Inflammatory macrophage treated with lipopolysaccharide for 1 hour (primary cell): ENCODE results near the gene B3GALT6.
A peak's percentile ranks its signal among the peaks of the same experiment; 100 is the strongest.
"Not testable (repeated sequence)": the region's sequence is repeated elsewhere in the genome, so short reads cannot be mapped to it uniquely, and the experiment has no call there.

Source experiments
- DNase-seq, 2 donors: peaks; one replicate each; pipeline ENCODE4 v3.0.0-alpha.2; 2020 to 2022

B3GALT6 gene

DNA sequence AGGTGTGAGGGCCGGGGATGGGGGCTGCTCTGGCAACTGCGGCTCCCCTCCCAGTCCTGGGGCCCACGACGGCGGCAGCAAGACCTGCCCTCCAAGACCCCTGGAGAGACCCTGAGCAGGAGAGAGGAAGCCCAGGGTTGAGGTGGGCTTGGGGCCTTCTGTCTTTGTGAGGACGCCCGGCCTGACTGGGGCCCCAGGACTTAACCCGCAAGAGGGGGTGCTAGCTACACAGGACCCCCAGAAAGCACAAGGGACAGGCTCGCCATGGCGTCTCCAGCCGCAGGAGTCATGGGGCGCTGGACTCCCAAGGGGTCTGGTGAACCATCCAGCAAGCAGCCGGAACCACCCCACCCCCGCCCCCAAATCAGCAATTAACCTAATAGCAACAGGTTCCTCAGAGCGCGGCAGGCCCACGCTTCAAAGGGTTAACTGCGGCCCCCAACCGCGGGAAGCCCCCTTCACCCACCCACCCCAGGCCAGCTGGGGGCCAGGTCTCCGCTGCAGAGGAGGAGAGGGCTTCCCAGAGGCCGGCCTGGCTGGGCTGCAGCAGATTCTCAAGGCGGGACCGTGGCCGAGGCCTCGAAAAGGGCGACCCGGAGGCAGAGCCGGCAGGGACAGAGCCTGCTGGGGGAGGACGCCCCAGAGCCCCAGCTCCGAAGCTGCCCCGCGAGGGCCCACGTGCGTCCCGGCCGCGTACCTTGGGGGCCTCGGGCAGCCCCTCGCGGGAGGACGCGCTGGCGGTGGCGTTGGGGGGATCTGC, 14.0 kb downstream of the B3GALT6 start:
- DNase-seq, result no peak

DNA sequence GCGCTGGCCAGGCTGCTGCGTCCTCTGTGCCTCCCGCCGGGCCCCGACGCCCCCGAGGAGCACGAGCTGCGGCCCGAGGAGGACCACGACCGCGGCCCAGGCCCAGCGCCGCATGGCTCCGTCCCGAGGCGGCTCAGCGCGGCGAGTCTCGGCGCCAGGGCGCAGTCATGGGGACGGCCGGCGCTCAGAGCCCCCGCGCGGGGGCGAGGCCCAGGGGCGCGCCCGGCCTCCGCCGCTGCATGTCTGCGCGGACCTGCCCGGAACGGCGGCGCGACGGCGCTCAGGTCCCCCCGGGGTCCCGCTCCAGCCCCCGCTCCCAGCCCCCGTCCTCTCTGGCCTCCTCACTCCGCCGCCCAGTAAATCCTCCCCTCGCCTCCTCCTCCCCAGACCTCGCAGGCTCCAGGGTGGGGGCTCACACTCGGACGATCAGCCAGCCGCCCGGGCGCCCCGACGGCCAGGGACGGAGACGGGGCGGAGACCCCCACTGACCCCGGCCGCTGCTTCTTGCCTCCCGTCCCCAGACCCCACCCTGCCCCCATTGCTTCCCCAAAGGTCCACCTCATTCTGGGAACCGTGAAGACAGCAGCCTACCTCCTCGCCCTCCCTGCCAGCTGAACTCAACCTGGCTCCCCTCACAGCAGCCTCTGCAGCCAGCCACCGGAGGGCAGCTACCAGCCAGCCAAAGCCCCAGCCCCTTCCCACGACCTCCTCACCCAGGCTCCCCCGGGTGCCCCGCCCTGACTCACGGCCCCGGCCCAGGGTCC, 14.7 kb downstream of the B3GALT6 start, which contains the start of gene C1QTNF12:
Gene C1QTNF12 (minus strand): TSS at position 146 of the 764 bp plus-strand sequence. CDS start 32 bp downstream, at position 114.
- DNase-seq, result no peak

DNA sequence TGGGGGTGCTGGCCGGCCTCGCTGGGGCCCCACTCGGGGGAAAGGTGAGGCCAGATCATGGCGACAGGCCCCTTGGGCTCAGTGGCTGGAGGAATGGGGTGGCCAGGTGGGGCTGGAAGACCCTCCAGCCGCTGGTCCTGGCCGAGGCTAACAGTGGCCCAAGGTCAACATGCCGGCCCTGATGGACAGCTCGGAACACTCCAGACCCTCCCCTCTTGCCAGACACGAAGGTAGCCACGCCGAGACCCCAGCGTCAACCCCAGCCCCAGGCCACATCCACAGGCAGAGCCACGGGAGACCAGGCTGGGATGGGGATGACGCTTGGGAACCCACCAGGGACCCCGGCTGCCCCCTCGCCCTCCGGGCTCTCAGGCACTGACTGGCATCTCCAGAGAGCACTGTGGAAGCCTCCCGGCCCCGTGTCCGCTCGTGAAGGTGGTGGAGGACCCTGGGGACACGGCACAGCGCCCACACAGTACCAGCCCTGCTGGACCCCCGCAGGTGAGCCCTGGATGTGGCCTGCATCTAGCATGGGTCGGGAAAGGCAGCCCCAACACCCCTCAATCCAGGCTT, 15.4 kb downstream of the B3GALT6 start:
- no peak for DNase-seq

DNA sequence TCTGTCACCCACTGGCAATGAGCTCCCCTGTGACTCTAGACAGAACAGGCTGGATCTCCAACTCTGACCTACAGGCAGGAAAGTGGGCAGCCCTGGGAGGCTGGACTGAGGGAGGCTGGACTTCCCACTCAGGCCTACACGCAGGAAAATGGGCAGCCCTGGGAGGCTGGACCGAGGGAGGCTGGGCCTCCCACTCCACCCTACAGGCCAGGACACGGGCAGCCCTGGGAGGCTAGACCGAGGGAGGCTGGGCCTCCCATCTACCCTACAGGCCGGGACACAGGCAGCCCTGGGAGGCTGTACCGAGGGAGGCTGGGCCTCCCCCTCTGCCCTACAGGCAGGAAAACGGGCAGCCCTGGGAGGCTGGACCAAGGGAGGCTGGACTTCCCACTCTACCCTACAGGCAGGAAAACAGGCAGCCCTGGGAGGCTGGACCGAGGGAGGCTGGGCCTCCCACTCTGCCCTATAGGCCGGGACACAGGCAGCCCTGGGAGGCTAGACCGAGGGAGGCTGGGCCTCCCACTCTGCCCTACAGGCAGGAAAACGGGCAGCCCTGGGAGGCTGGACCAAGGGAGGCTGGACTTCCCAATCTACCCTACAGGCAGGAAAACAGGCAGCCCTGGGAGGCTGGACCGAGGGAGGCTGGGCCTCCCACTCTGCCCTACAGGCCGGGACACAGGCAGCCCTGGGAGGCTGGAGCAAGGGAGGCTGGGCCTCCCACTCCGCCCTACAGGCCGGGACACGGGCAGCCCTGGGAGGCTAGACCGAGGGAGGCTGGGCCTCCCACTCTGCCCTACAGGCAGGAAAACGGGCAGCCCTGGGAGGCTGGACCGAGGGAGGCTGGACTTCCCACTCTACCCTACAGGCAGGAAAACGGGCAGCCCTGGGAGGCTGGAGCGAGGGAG, 16.2 kb downstream of the B3GALT6 start:
- DNase-seq, result not testable (repeated sequence)

DNA sequence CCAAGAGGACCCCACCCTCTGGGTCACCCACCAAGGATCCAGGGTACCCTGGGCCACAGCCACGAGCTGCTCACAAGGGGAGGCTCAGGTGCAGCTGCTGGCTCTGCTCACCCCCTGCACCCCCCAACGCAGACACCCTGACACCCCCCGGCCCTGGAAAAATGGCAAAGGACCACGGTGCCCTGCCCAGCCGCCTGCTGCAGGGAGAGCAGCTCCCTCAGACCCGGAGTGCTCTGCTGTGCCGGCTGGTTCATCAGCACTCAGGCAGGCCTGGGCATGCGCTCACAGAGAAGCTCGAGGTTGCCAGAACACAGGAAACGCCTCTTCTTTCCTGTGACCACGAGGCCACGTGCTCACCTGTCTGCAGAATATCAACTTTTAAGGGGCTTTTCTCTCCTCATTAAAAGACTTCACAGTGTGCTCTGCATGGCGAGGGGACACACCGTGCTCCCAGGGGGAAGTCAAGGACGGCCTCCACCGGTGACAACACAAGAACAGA, 18.8 kb downstream of the B3GALT6 start:
- no peak for DNase-seq

DNA sequence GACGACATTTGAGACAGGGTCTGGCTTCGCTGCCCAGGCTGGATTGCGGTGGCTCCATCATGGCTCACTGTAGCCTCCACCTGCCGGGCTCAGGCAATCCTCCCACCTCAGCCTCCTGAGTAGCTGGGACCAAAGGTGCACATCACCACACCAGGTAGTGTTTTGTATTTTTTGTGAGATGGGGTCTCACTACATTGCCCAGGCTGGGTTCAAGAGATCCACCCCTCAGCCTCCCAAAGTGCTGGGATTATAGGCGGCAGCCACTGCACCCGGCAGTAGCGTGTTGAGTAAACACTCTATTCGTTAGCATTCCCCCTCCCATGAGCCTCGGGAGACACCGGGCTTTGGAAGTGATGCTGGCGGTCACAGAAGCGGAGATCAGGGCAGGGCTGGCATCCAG, 21.3 kb downstream of the B3GALT6 start:
- DNase-seq, result no peak

DNA sequence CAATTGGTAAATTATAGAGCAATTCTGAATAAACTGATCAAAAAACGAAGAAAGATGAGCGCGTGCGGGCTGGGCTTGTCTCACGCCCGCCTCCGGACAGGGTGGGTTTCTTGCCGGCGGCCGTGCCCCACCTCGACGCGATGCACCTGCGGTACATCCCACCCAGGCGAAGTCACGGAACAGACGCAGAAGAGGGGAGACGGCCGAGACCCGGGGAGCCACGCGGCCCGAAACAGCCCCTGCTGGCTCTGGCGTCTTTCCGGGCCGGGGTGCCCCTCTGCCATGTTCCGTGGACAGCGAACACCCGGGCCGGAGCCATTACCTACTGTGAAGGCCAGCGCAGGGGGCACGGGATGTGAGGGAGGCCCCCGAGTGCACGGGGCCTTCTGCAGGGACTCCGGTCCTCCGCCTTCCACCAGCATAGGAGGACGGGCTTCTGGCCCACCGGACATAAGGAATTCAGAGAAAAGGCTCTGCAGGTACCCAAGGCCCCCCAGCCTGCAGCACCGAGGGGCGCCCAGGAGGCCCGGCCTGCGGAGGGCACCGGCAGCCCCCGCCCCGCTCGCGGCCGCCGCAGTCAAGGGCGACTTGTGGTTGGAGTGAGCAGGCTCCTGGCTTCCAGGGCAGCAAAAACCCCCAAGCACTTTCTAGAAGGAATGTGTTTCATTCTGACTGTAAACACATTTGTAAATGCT, 22.1 kb downstream of the B3GALT6 start:
- DNase-seq, result no peak

DNA sequence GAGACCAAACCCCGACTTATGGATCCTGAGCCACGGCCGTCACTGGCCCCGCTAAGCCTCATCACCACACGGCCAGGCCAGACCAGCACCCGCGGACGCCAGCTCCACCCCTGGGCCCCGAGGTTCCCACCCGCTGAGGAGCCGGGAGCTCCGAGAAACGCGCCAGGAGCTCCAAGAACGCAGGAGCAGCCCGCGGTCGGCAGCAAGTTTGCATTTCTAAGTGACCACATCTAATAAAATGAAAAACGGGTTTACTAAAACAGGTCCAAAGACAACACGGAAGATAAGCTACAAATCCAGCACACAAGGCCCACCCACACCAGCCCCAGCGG, 22.6 kb downstream of the B3GALT6 start:
- DNase-seq, result no peak

DNA sequence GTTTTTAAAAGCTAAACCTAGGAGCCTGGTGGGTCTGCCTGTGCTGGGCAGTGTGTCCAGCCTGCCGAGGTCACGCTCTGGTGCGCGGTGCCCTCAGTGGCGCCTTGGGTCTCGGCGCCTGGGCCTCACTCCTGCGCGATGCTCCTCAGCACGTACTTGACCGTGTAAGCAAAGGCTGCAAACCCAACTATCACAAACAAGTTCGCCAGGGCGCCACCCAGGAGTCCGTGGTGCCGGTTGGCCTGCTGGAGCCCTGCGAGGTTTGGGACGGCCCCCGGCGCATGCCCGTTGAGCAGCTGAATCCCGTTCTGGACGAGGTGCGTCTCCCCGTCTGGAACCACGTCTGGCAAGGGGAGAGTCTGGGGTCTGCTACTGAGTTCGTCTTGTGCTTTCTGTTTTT, 23.0 kb downstream of the B3GALT6 start:
- no peak for DNase-seq

DNA sequence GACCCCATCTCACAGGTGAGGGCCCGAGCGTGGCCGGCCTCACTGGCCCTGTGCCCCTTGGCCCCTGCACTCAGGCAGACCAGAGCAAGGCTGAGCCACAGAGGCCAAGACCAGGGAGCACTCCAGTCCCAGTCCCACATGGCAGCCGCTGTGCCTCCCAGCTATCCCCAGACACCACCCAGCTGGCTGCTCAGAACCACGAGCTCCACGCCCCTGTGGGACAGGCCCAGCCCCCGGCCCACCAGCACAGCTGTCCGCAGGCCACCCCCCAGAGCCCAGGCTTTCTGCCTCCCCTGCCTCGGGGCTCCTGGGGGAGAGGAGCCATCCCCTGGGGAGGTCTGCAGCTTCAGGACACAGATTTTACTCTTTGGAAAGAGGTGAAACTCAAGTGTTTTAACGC, 23.6 kb downstream of the B3GALT6 start:
- DNase-seq, result no peak

DNA sequence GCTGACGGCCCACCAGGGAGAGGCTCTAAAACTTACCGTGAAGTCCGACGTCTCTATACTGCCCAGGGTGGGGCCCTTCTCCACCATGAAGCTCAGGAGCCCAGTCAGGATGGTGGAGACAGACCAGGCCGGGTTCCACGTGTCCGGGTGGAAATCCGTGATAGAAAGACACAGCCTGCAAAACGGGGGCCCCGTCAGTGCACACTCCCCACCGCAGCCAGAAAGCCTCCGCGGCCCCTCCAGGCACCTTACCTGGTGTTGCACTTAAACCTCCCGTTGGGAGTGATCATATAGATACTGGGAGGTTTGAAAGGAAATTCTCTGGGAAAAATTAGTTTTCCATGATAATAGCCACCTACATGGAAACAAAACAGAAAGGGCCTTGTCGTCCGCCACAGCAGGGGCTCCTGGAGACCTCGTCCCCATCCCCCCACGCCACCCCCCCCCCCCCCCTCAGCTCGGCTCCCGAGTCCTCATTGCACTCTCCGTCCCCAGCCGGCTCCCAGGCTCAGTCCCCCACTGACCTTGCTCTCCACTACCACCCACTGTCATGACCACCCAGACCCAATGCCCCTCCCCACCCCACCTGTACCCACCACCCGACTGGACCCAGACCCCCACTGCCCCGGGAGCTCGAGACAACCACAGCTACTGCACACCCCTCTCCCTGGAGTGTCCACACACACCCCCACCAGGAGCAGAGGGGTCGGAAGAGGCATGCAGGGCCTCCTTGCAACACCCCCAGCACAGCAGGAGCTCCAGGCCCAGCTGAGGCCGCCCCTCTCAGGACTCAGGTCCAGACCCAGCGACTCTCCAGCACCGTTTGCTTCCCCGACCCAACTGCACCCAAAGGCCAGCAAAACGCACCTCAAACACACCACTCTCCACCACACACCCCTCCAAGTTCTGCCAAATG, 25.2 kb downstream of the B3GALT6 start:
- DNase-seq, result no peak

DNA sequence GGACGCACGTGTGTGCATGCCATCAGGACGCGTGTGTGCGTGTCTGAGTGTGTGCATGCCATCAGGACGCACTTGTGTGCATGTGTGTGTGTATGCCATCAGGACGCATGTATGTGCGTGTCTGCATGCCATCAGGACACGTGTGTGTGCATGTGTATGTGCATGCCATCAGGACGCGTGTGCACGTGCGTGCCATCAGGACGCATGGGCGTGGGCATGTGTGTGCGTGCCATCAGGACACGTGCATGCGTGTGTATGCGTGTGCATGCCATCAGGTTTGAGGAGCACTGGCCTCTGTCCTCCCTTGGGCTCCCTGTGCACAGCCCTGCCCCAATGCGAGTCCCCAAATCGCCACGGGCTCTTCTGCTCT, 27.1 kb downstream of the B3GALT6 start:
- no peak for DNase-seq

DNA sequence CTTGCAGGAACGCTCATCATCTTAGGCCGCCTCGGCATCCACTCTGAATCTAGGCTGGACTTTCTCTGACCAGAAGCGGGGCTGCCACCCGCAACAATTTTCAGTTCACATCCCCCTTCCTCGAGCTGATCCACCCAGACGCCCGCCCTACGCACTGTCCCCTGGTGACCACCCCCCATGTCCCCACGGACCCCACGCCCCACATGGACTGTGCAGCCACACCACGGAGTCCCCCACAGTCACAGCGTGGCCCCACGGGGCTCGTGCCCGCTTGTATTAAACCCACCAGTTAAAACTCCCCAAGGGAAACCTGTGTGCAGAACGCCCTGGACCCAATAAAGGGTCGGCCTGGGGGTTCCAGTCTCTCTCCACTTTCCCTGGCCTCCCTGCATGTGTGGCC, 27.5 kb downstream of the B3GALT6 start:
- DNase-seq, result no peak

DNA sequence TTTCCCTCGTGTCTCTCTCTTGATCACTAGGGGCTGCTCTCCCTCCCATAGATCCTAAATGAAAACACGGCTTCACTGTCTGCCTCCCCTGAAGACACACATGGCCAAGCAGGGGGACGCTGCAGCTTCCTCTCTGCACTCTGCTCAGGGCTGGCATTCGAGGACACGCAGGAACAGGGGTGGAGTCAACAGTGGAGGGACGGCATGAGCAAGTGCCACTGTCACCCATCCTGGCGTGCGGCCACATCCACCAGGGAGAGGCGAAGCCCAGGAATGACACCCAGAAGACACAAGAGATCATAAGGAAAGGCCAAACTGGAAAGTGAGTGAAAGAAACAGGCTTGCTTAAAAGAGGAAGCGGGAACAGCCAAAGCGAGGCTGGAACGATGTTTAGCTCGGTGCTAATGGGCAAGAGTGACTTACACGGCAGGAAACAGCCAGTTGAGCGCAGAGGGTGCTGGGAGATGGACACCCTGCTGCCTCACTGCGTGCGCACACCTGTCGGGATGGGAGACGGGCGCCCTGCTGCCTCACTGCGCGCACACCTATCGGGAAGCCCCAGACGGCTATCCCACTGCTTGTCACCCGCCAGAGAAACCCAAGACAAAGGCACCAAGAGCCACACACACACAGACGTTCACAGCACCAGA, 28.0 kb downstream of the B3GALT6 start:
- peak in 1 of 2 donors; percentile 22 for DNase-seq

DNA sequence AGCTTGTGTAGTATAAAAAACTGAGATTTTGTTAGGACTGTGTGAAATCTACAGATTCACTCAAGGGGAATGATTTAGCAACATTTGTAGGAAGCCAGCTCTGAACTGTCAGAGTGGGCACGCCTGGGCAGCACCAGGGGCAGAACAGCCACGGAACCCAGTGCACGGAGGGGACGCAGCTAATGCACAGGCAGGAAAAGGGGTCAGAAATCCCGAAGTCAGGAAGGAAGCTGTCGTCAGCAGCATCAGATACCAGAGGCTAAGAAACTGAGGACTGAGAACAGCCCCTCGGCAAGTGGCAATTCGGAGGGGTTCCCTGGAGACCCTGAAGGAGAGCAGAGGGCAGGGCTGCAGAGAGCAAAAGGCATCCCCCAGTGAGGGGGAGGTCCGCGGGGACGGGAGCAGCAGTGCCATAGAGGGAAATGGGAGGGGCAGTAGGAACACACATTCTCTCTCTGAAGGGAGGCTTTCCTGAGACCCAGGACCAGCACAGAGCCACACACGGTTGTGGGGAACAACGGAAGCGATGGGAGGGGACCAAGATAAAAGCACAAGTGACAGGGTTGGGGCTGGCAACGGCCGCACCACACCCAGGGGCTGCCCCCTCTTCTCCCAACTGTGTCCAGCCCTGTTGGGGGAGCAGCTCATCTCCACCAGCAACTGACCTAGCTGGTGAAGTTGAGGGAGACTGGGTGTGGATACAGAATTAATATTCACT, 29.0 kb downstream of the B3GALT6 start:
- DNase-seq, result no peak

DNA sequence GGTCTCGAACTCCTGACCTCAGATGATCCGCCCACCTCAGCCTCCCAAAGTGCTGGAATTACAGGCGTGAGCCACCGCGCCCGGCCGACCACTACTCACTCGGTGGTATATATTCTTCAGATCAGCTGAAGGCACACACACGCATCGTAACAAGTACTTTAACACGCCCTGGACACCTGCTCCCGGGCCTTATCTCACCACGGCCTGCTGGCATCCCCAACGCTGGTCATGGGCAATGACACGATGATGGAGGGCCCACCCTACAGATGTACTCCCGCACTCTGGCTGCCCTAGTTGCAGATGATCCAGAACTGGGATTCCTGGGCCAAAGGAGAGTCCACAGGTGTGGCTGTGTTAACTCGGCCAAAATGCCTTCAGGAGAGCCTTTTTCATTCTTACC, 30.0 kb downstream of the B3GALT6 start:
- DNase-seq, result no peak

DNA sequence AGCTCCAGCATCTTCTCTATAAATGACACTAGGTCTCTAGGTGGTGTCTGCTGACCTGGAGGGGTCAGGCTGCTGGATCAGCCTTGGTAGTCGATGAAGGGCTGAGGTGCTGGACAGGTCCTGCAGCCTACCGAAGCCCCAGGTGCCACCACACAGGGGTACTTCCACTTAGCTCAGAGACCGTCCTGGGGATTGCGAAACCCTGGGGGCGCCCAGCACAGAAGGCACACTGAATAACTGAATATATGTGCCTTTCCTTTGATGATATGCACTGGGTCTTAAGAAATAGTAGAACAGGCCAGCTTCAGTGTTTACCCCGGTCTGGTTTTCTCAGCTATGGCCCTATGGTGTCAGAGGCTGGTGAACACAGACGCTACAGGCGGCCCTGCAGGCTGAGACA, 30.7 kb downstream of the B3GALT6 start:
- DNase-seq, result no peak

DNA sequence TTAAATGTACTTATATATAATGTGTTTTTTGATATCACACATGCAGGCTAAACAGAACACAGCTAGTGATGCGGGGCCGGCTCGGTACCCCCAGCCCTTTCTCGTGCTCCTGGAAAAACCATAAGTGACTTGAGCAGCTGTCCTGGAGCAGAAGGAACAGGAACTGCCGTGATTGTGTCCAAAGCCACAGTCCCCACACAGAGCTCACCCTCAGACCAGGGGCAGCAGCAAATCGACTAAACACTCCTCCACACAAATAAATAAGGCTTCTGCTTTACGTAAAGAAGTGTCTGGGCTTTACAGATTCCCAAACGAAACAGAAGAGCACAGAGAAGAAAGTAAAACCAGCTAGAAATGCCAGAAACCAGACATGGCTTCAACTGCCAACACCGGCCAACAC, 32.0 kb downstream of the B3GALT6 start:
- DNase-seq, result no peak

DNA sequence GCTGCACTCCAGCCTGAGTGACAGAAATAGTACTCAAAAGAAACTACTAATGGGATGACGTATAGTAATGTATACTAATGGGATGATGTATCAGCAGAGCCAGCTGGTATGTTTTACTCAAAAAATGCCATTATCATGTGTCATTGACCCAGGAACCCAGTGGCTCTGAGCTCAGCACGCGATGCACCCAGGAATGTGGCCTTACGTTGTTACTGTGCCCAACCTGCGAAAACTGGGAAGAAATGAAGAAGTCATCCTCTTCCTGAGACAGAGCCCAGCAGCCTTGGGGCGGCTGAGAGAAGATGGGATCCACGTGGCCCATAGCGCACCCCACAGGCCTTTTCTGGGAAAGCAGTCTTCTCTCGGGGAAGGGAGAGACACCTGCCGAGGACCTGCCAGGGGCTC, 32.8 kb downstream of the B3GALT6 start:
- no peak for DNase-seq
